ENCODE results near the gene MAPK7. TPM values are rescaled to one million over a fixed set of nuclear protein-coding genes. Genes with fewer than 3 reads are reported as not detected.

MAPK7 gene
- total RNA-seq, 2 experiments from 2014 or later = 8.1 to 19.3 TPM

GRCh38 chr17:19409509-19409908 lies 31.2 kb downstream of the MAPK7 start:
- H3K27ac ChIP-seq (ENCODE audit: low read depth, low read length, poor library complexity, severe bottlenecking) = no peak overlapping the region
- ChIA-PET POLR2A (no interaction called here), CTCF (ENCODE audit: unreplicated experiment) (no interaction called here)
- no peak overlapping the region for H2AFZ ChIP-seq (ENCODE audit: low read length)
- no peaks in the 10 kb centered on the region for H3K9me3 ChIP-seq (ENCODE audit: low read length)
- no peak overlapping the region for H3K4me2 ChIP-seq (ENCODE audit: low read length)
- intact Hi-C loops (cut with micrococcal nuclease; ENCODE audit: unreplicated experiment) = no loop called here
- no peaks in the 10 kb centered on the region for H4K20me1 ChIP-seq (ENCODE audit: insufficient read depth, low read length)
- no peaks in the 10 kb centered on the region for H3K36me3 ChIP-seq (ENCODE audit: insufficient read depth, low read length)
- no peaks in the 10 kb centered on the region for H3K4me1 ChIP-seq (ENCODE audit: insufficient read depth, low read length, poor library complexity, severe bottlenecking)
- H3K9me2 ChIP-seq (ENCODE audit: insufficient read depth, low read length) = no peaks in the 10 kb centered on the region
- no peaks in the 10 kb centered on the region for H3K79me2 ChIP-seq (ENCODE audit: insufficient read depth, low read depth, low read length)
- no peak for DNase-seq (ENCODE audit: low spot score)
- TF ChIP-seq CTCF (conservative IDR thresholded peaks at IDR 0.05; ENCODE audit: low read length) (no peak), EZH2phosphoT487 (IDR thresholded peaks at IDR 0.05; ENCODE audit: borderline replicate concordance, low read depth, low read length) (no peak)
- H3K4me3 ChIP-seq (ENCODE audit: low read depth, low read length, poor library complexity, severe bottlenecking) = no peak overlapping the region
- BruUV-seq (replicated peaks) = no TSS peak

- CTCF ChIA-PET (ENCODE audit: unreplicated experiment) = no interaction called here
Measured at GRCh38 chr17:19410091-19410490, 31.8 kb downstream of the MAPK7 start.

More at GRCh38 chr17:19410091-19410490, 31.8 kb downstream of the MAPK7 start:
- Histone ChIP-seq H3K79me2 (ENCODE audit: insufficient read depth, low read depth, low read length) (no peaks in the 10 kb centered on the region), H3K9me3 (ENCODE audit: low read length) (no peaks in the 10 kb centered on the region), H3K27ac (ENCODE audit: low read depth, low read length, poor library complexity, severe bottlenecking) (no peak overlapping the region), H3K36me3 (ENCODE audit: insufficient read depth, low read length) (no peaks in the 10 kb centered on the region), H3K4me1 (ENCODE audit: insufficient read depth, low read length, poor library complexity, severe bottlenecking) (no peaks in the 10 kb centered on the region), H3K9me2 (ENCODE audit: insufficient read depth, low read length) (no peaks in the 10 kb centered on the region), H2AFZ (ENCODE audit: low read length) (no peak overlapping the region), H3K4me3 (ENCODE audit: low read depth, low read length, poor library complexity, severe bottlenecking) (no peak overlapping the region), H3K4me2 (ENCODE audit: low read length) (no peak overlapping the region), H4K20me1 (ENCODE audit: insufficient read depth, low read length) (no peaks in the 10 kb centered on the region)
- BruUV-seq (replicated peaks) = no TSS peak
- DNase-seq (ENCODE audit: low spot score) = no peak
- TF ChIP-seq EZH2phosphoT487 (IDR thresholded peaks at IDR 0.05; ENCODE audit: borderline replicate concordance, low read depth, low read length) (no peak), CTCF (conservative IDR thresholded peaks at IDR 0.05; ENCODE audit: low read length) (no peak)
- intact Hi-C loops (cut with micrococcal nuclease; ENCODE audit: unreplicated experiment) = no loop called here
- POLR2A ChIA-PET = no interaction called here
